SK-N-MC (cell line): ENCODE data around the gene RSRP1.

Experiments used
- EZH2 ChIP-seq: fragments of 200-600 bp; sonication (generic); IDR thresholded peaks from one replicate; pipeline ENCODE4 v1.6.1; 2017; ENCODE audit warnings: antibody characterized with exemption
- FOXP2 ChIP-seq: optimal IDR thresholded peaks from 2 replicates; pipeline ENCODE3; 2011; ENCODE audit warnings: mild to moderate bottlenecking, moderate library complexity; ENCODE audit not compliant: insufficient read depth; ENCODE audit errors: extremely low read length, control extremely low read depth

DNA sequence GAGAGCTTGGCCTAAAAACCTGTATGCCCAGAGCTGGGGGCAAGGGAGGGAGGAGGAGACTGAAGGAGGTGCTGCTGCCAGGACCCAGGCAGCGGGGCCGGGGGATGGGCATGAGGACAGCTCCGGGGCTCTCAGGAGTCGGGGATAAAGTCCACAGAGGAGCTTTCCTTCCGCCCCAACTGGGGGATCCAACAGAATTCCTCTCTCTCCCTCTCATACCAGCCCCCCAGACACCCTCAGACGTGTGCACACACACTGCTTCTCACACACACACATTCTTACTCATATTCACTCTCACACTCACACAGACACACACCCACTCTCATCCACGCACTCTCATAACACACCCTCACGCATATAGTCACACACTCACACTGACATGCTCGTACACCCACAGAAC is 54.0 kb downstream of the RSRP1 start:
- TF ChIP-seq FOXP2 (no peak), EZH2 (no peak)
